GM06990 (cell line): ENCODE results near the gene RAD21L1.

Experiments
- DNase-seq: peaks from one replicate; pipeline ENCODE4 v3.0.0-alpha.2; 2011; ENCODE audit not compliant: insufficient read length; ENCODE audit errors: extremely low read depth
- H3K27me3 ChIP-seq: replicated peaks from 2 replicates; pipeline ENCODE4 v1.6.0; 2011; ENCODE audit warnings: low read length; ENCODE audit not compliant: control insufficient read depth, insufficient read depth
- H3K36me3 ChIP-seq: 2 replicates; pipeline ENCODE4 v1.5.1; 2011; ENCODE audit warnings: low read length; ENCODE audit not compliant: control insufficient read depth, insufficient read depth
- H3K4me3 ChIP-seq: replicated peaks from 2 replicates; pipeline ENCODE4 v1.5.1; 2011; ENCODE audit warnings: low read depth, mild to moderate bottlenecking, control low read depth, low read length
- CTCF ChIP-seq: IDR thresholded peaks from 2 replicates; pipeline ENCODE4 v1.5.1; 2011; ENCODE audit warnings: low read length, control low read depth, mild to moderate bottlenecking, inconsistent platforms; ENCODE audit not compliant: insufficient read depth, poor library complexity, severe bottlenecking

RAD21L1 gene

DNA sequence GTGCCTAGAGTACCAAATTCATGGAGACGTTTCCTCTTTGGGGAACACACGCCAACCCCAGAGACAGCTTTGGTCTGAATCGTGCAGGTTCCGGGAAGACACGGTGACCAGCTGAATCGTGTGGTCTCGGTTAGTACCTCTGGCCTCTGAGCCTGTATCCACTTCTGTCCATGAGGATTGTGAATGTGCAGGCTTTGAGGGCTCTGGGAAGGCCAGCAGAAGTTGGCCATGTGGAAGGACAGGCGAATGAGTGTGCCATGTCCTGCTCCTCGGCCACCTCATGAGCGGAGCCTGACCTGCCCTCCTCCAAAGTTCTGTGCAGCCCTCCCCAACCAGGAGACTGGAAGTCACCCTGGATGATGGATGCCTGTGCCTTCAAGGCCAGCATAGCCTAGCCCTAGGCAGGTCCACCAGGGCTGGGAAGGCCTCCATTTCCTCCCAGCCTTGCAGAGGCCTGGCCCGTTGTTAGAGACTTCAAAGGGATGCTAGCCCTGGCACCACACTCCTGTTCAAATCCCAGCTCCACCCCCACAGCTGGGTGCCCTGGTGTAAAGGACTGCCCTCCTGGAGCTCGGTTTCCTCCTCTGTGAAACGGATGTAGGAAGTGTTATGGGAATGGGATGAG, 39.4 kb upstream of the RAD21L1 start:
- DNase-seq: no peak
- no peaks in the 10 kb centered on the region for H3K36me3 ChIP-seq
- no peak overlapping the region for H3K4me3 ChIP-seq
- H3K27me3 ChIP-seq: peaks cover 4% of the 10 kb centered on the region; the same call in 1 of the 2 replicates
- no peak for TF ChIP-seq CTCF

DNA sequence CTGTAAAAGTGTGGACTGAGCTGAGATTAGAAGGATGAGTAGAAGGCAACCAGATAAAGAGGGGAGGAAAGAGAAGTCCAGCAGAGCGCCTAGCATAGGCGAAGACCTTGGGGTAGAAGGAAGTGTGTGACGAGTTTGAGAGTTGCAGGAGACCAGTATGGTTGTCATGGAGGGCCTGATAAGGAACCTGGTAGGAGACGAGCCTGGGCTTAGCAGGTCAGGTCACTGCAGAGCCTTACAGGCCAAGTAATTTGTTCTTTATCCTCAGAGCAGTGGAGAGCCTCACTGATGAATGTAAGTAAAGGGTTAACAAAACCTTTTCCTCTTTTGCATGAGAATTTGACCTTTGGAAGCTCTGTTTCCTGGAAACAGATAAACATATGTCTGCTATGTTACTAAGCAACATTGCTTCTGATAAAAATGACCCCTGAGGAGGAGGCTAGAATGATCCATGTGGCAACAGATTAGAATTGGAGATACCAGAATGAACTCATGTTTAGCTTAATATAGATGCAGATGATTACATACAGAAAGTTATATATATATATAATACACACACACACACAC, 38.2 kb upstream of the RAD21L1 start:
- H3K27me3 ChIP-seq: peaks cover 4% of the 10 kb centered on the region; the same call in 1 of the 2 replicates
- no peaks in the 10 kb centered on the region for H3K36me3 ChIP-seq
- H3K4me3 ChIP-seq: no peak overlapping the region
- DNase-seq: no peak
- TF ChIP-seq CTCF: no peak

DNA sequence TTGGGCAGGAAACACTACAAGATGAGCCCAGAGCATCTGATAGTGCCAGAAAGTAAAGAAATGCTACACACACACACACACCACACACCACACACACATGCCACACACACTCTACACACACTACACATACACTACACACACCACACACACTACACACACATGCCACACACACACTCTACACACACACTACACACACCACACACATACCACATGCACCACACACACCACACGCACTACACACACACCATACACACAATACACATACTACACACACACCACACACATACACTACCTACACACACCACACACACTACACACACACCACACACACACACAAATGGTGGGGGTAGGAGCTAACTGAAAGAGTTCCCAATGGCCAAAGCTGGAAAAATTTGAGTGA, 37.5 kb upstream of the RAD21L1 start:
- Histone ChIP-seq H3K36me3 (no peaks in the 10 kb centered on the region), H3K4me3 (no peak overlapping the region), H3K27me3 (peaks cover 4% of the 10 kb centered on the region; the same call in 1 of the 2 replicates)
- no peak for DNase-seq
- TF ChIP-seq CTCF: no peak

- Histone ChIP-seq H3K27me3 (peaks cover 4% of the 10 kb centered on the region; the same call in 1 of the 2 replicates), H3K36me3 (no peaks in the 10 kb centered on the region), H3K4me3 (no peak overlapping the region)
- no peak for DNase-seq
- TF ChIP-seq CTCF: no peak
Observed at GRCh38 chr20:1189827-1190226, 36.0 kb upstream of the RAD21L1 start.

GRCh38 chr20:1190847-1191246, 35.0 kb upstream of the RAD21L1 start:
- Histone ChIP-seq H3K4me3 (no peak overlapping the region), H3K27me3 (peaks cover 4% of the 10 kb centered on the region), H3K36me3 (no peaks in the 10 kb centered on the region)
- no peak for DNase-seq
- TF ChIP-seq CTCF: no peak
